Measurements from ENCODE around the gene LGALS7B. TPM values are rescaled to one million over a fixed set of nuclear protein-coding genes. Genes with fewer than 3 reads are reported as not detected.

The LGALS7B gene
- polyA plus RNA-seq, 1 donor from 2014 or later, result not detected

DNA sequence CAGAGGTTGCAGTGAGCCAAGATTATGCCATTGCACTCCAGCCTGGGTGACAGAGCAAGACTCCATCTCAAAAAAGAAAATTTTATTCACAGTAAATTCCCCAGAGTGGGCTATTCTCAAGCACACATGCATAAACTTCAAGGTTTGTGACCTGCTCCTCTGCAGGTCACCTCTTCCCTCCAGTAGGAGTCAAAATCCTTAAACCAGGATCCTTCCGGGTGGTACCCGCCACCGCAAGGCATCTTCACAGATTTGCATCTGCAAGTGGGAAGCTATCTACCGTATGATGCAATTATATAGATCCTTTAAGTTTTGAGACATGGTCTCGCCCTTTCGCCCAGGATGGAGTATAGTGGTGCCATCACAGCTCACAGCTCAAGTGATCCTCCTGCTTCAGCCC is 45.6 kb downstream of the LGALS7B start:
- Histone ChIP-seq H3F3A (ENCODE audit: insufficient read depth, low read length, poor library complexity, severe bottlenecking) (no peaks in the 10 kb centered on the region), H3K79me2 (replicated peaks; ENCODE audit: insufficient read depth, low read length) (peaks cover 8% of the 10 kb centered on the region), H3K9me3 (ENCODE audit: low read length) (no peaks in the 10 kb centered on the region), H4K20me1 (ENCODE audit: insufficient read depth) (no peaks in the 10 kb centered on the region), H3K4me2 (ENCODE audit: low read length) (no peak overlapping the region), H3K9me2 (ENCODE audit: insufficient read depth, low read length) (no peaks in the 10 kb centered on the region), H3K36me3 (ENCODE audit: insufficient read depth, low read length) (no peaks in the 10 kb centered on the region), H2AFZ (ENCODE audit: low read depth, low read length) (no peak overlapping the region), H3K9ac (ENCODE audit: low read length) (no peak overlapping the region), H3K27me3 (ENCODE audit: insufficient read depth, low read depth, low read length) (no peaks in the 10 kb centered on the region), H3K27ac (ENCODE audit: low read length) (no peak overlapping the region), H3K4me3 (ENCODE audit: low read length) (no peak overlapping the region)
- TF ChIP-seq, protein P1, sequence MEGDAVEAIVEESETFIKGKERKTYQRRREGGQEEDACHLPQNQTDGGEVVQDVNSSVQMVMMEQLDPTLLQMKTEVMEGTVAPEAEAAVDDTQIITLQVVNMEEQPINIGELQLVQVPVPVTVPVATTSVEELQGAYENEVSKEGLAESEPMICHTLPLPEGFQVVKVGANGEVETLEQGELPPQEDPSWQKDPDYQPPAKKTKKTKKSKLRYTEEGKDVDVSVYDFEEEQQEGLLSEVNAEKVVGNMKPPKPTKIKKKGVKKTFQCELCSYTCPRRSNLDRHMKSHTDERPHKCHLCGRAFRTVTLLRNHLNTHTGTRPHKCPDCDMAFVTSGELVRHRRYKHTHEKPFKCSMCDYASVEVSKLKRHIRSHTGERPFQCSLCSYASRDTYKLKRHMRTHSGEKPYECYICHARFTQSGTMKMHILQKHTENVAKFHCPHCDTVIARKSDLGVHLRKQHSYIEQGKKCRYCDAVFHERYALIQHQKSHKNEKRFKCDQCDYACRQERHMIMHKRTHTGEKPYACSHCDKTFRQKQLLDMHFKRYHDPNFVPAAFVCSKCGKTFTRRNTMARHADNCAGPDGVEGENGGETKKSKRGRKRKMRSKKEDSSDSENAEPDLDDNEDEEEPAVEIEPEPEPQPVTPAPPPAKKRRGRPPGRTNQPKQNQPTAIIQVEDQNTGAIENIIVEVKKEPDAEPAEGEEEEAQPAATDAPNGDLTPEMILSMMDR (IDR thresholded peaks at IDR 0.05; ENCODE audit: poor library complexity, severe bottlenecking), result no peak
- TF ChIP-seq TAF1 (IDR thresholded peaks at IDR 0.05; ENCODE audit: low read depth), result no peak
- TF ChIP-seq MXI1 (conservative IDR thresholded peaks at IDR 0.05; ENCODE audit: poor library complexity, severe bottlenecking), result no peak
- TF ChIP-seq POLR2AphosphoS5 (IDR thresholded peaks at IDR 0.05), result no peak
- TF ChIP-seq RAD21 (conservative IDR thresholded peaks at IDR 0.05), result no peak
- TF ChIP-seq EZH2 (IDR thresholded peaks at IDR 0.05; ENCODE audit: borderline replicate concordance, insufficient read depth, low read length, poor library complexity, severe bottlenecking), result no peak
- TF ChIP-seq, protein P2, sequence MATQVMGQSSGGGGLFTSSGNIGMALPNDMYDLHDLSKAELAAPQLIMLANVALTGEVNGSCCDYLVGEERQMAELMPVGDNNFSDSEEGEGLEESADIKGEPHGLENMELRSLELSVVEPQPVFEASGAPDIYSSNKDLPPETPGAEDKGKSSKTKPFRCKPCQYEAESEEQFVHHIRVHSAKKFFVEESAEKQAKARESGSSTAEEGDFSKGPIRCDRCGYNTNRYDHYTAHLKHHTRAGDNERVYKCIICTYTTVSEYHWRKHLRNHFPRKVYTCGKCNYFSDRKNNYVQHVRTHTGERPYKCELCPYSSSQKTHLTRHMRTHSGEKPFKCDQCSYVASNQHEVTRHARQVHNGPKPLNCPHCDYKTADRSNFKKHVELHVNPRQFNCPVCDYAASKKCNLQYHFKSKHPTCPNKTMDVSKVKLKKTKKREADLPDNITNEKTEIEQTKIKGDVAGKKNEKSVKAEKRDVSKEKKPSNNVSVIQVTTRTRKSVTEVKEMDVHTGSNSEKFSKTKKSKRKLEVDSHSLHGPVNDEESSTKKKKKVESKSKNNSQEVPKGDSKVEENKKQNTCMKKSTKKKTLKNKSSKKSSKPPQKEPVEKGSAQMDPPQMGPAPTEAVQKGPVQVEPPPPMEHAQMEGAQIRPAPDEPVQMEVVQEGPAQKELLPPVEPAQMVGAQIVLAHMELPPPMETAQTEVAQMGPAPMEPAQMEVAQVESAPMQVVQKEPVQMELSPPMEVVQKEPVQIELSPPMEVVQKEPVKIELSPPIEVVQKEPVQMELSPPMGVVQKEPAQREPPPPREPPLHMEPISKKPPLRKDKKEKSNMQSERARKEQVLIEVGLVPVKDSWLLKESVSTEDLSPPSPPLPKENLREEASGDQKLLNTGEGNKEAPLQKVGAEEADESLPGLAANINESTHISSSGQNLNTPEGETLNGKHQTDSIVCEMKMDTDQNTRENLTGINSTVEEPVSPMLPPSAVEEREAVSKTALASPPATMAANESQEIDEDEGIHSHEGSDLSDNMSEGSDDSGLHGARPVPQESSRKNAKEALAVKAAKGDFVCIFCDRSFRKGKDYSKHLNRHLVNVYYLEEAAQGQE (IDR thresholded peaks at IDR 0.05; ENCODE audit: borderline replicate concordance), result no peak
- TF ChIP-seq EP300 (conservative IDR thresholded peaks at IDR 0.05; ENCODE audit: poor library complexity, severe bottlenecking), result no peak
- TF ChIP-seq SMC3 (conservative IDR thresholded peaks at IDR 0.05; ENCODE audit: poor library complexity), result no peak

DNA sequence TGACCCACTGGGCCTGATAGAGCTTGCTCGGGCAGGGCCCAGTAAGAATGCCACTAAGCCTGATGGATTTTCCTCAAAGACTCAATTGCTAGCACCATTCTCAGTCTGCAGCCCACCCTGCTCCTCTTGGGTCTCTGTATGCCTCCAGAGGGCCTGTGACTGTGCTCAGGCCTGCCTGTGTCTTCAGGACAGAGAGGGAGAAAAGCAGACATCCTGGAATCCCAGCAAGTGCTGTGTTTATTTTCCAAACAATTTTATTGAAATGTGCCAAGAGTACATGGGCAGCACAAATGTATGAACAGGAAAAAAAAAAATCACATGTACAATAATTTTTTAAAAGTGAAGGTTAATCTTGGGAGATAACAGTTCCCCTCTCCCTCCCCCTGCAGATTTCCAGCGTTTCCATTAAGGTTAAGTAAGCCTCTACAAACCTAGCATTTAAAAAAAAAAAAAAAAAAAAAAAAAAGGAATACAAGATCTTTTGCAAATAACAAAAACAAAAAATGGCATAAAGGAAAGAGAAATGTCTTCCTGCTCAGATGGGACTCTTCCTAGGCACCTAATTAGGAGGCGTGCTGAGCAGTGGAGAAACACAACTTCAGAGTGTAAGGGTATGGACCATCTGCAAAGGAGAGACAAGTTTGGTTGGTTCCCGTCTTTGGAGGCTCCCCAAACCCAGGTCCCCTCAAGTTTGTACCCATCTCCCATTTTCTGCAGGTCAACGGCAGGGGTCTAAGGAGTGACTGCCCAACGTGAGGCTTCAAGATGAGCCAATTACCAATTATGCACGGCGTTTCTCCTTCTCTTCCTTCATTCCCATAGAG is 47.4 kb downstream of the LGALS7B start:
- Histone ChIP-seq H2AFZ (ENCODE audit: low read depth, low read length) (no peak overlapping the region), H3K4me2 (ENCODE audit: low read length) (no peak overlapping the region), H3K9ac (ENCODE audit: low read length) (no peak overlapping the region), H3K9me2 (ENCODE audit: insufficient read depth, low read length) (no peaks in the 10 kb centered on the region), H3K27me3 (ENCODE audit: insufficient read depth, low read depth, low read length) (no peaks in the 10 kb centered on the region), H3K79me2 (replicated peaks; ENCODE audit: insufficient read depth, low read length) (peaks cover 2% of the 10 kb centered on the region), H3K4me3 (ENCODE audit: low read length) (no peak overlapping the region), H3K27ac (ENCODE audit: low read length) (no peak overlapping the region), H4K20me1 (ENCODE audit: insufficient read depth) (no peaks in the 10 kb centered on the region), H3K36me3 (ENCODE audit: insufficient read depth, low read length) (no peaks in the 10 kb centered on the region), H3F3A (ENCODE audit: insufficient read depth, low read length, poor library complexity, severe bottlenecking) (no peaks in the 10 kb centered on the region), H3K9me3 (ENCODE audit: low read length) (no peaks in the 10 kb centered on the region)
- TF ChIP-seq, protein P1 (IDR thresholded peaks at IDR 0.05; ENCODE audit: poor library complexity, severe bottlenecking), result no peak
- TF ChIP-seq RAD21 (conservative IDR thresholded peaks at IDR 0.05) (no peak), EP300 (conservative IDR thresholded peaks at IDR 0.05; ENCODE audit: poor library complexity, severe bottlenecking) (no peak), POLR2AphosphoS5 (IDR thresholded peaks at IDR 0.05) (no peak), EZH2 (IDR thresholded peaks at IDR 0.05; ENCODE audit: borderline replicate concordance, insufficient read depth, low read length, poor library complexity, severe bottlenecking) (no peak), TAF1 (IDR thresholded peaks at IDR 0.05; ENCODE audit: low read depth) (no peak), MXI1 (conservative IDR thresholded peaks at IDR 0.05; ENCODE audit: poor library complexity, severe bottlenecking) (no peak)
- TF ChIP-seq, protein P2 (IDR thresholded peaks at IDR 0.05; ENCODE audit: borderline replicate concordance), result no peak
